GM12801 (cell line): ENCODE measurements around the gene MYRIP.

Experiments
- TF ChIP-seq, protein P1 (sequence below): IDR thresholded peaks from one replicate; pipeline ENCODE4 v1.5.1; 2011; ENCODE audit warnings: control low read depth; ENCODE audit not compliant: insufficient read length; ENCODE audit errors: extremely low read depth

The MYRIP gene

DNA sequence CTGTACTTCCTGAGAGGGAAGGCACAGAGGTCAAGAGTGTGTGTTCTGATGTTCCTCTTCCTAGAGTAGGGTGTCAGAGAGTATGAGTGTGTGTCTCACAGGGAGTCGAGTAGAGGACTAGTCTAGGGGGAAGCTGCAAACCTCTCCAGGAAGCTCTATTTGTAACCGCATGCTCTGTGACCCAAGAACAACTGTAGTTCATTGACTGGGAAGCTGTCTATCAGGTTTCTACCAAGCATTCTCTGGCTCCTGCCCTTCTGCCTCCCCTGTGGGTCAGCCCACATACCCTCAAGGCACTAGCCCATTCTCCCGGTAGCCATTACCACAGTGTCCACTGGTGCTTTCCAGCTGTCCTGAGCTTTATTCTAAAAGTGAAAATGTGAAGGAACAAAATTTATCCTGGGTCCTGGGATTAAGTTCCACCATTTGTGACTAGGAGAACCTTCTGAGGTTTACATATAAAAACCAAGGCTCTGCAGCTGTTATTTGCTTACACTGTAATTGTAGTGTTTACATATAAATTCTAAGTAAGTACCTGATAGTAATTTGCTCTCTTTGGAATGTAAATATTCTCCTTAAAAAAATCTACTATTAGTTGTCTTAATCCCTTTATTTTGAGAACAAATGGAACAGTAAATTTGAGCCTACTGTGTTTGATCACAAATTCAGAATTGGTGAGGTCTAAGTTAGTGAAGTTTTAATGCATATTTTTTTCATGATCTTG, 40.7 kb downstream of the MYRIP start:
- TF ChIP-seq, protein P1, sequence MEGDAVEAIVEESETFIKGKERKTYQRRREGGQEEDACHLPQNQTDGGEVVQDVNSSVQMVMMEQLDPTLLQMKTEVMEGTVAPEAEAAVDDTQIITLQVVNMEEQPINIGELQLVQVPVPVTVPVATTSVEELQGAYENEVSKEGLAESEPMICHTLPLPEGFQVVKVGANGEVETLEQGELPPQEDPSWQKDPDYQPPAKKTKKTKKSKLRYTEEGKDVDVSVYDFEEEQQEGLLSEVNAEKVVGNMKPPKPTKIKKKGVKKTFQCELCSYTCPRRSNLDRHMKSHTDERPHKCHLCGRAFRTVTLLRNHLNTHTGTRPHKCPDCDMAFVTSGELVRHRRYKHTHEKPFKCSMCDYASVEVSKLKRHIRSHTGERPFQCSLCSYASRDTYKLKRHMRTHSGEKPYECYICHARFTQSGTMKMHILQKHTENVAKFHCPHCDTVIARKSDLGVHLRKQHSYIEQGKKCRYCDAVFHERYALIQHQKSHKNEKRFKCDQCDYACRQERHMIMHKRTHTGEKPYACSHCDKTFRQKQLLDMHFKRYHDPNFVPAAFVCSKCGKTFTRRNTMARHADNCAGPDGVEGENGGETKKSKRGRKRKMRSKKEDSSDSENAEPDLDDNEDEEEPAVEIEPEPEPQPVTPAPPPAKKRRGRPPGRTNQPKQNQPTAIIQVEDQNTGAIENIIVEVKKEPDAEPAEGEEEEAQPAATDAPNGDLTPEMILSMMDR, result no peak

DNA sequence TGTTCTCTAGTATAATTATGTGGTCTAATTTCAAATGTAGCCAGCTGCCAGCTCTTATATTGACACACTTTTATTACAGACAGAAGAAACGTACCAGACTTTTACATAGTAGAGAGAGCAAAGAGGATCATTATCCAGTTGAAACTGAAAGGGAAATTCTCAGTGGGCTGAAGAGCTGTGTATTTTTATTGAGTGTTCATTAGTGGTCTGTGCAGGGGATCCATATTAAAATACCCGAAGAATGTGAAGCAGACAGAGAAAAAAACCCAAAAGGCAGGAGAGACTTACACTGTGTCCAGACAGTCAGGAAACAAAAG, 41.3 kb downstream of the MYRIP start:
- TF ChIP-seq, protein P1, result no peak

DNA sequence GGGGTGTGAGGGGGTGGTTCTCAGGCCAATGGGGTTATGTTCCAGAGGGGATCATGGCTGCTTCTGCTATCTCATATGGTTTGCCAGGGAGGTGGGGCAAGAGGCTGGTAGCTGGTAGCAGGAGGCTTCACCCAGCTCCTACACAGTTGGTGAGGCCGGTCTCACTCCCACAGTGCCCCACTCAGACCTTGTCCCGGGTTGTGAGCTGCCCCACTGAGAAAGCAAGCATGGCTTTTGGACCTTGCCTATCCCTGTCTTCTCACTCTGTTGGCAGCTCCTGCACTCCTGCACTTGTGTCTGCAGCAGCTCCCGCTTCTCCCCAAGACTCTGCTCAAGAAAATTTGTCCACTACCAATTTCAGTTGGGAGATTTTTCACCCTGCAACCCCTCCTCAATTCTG, 46.1 kb downstream of the MYRIP start:
- TF ChIP-seq, protein P1, result no peak

DNA sequence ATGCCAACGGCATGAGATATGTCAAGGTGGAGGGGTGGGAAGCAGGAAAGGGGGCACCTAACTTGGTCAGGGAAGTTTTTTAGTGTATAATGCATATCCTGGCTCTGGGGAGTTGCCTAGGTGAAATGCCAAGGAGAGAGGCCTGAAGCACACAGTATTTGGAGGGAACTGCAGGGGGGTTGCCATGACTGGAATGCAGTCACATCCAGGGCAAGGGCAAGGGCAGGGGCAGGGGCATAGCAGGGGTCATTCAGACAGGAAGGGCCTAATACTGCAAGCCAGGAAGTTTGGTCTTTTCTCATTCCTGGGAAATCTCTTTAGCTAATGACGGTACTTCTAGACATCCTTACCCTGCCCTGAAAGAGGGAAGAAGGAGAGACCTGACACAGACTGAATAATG, 60.5 kb downstream of the MYRIP start:
- TF ChIP-seq, protein P1, result no peak

DNA sequence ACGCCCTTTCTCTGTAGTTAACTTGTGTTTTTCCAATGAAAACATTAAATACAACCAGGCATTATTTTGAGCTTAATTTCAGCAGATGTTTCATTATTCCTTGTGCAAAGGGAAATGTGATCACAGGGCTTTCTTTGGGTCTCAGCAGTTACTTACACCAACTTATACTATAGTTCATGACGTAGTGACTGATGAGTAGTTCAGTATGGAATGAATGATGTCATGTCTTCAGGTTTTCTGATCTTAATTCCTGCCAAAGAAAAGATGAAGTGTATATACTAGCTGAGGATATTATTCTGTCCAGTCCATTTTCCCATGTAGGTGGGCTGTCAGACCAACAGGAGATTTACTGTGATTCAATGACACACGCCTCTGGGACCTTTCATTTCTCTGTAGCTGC, 61.3 kb downstream of the MYRIP start:
- TF ChIP-seq, protein P1, result no peak

DNA sequence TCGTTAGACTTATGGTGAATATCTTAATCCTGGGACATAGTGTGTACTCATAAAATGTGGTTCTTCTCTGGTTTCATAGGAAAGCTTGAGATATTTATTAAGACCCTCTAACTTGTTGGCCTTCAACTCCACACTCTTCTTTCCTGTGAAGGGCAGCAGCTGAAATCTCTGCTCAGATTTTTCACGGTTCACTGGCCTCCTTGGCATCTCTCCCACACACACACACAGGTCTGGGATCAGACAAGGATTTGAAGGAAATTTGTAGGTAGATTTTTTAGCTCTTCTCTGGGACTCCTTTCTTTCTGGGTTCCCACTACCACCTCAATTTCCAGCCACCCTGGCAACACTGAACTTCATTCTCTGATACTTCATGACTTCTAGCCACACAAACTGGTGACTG, 70.2 kb downstream of the MYRIP start:
- TF ChIP-seq, protein P1, result no peak

DNA sequence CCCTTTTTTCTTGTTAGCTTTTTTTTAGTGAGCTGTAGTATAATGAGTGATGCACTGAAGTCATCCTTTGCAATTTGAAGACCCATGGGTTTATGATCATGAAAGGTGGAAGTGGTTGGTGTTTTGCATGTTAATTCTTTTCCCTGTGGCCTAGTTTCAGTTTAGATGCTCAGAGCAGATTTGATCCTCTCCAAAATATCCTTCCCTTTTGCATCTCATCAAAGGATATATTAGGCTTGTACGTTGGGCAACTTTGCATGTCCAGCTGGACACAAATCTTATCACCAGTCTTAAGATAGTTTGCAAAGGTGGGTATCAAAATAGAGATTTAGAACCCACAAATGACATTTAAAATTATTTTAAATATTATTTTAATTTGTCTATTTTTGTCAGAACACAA, 72.7 kb downstream of the MYRIP start:
- TF ChIP-seq, protein P1, result no peak
